GM12891 (cell line): ENCODE results near the gene TGFB2.

Experiments
- POLR2A ChIP-seq: IDR thresholded peaks from 2 replicates; pipeline ENCODE4 v1.6.1; 2011; ENCODE audit warnings: low read depth, low read length, control low read depth
- POLR2AphosphoS5 ChIP-seq: IDR thresholded peaks from 2 replicates; pipeline ENCODE4 v1.6.1; 2011; ENCODE audit warnings: low read depth, low read length, control low read depth

DNA sequence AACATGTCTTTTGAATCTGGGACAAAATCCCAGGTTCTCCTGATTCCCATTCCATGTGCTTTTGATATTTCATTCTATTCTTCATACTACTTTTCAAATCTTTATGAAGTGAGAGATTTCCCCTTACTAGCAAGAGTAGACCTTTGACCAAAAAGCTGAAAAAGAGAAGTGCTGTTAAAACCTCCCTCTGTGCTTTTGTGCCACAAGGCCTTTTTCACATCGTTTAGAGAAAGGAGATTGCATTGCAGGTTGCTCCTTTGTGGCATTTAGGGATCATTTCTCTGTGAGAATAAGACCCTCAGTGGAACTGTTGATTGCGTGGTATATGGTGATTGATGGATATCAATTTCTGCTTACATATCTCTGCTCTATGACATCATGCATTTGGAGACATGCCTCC lies 148.8 kb downstream of the TGFB2 start:
- TF ChIP-seq POLR2A (no peak), POLR2AphosphoS5 (no peak)
